Suppressor macrophage treated with lipopolysaccharide for 1 hour (primary cell): ENCODE results near the gene CCDC71L.
"Not testable (repeated sequence)": the region's sequence is repeated elsewhere in the genome, so short reads cannot be mapped to it uniquely, and the experiment has no call there.

Experiments used
- DNase-seq, 3 donors: peaks; one replicate each; pipeline ENCODE4 v3.0.0-alpha.2; 2020 to 2022

CCDC71L gene

GRCh38 chr7:106660862-106661720, at the start of gene CCDC71L:
Gene CCDC71L, minus strand, starts transcription at chr7:106661158. Its CDS starts 262 bp downstream, at chr7:106660896.
- DNase-seq: peak; percentile 93 to 96 (median 95)

GRCh38 chr7:106709604-106710003, 48.6 kb upstream of the CCDC71L start:
- DNase-seq: peak in 1 of 3 donors; percentile 17

- DNase-seq: peak in 1 of 3 donors; percentile 19
These were observed 43.3 kb upstream of the CCDC71L start for GRCh38 chr7:106704000-106704840.

- peak in 2 of 3 donors; percentile 31 to 36 for DNase-seq
These were observed 32.9 kb upstream of the CCDC71L start for GRCh38 chr7:106693677-106694353.

- DNase-seq: no peak
These were observed 31.6 kb upstream of the CCDC71L start for GRCh38 chr7:106692450-106693051.

- DNase-seq: not testable (repeated sequence)
These were observed 27.2 kb upstream of the CCDC71L start for GRCh38 chr7:106688161-106688560.

- DNase-seq: no peak
These were observed 23.0 kb upstream of the CCDC71L start for GRCh38 chr7:106683941-106684340.

- no peak for DNase-seq
These were observed 21.0 kb upstream of the CCDC71L start for GRCh38 chr7:106681815-106682495.

- DNase-seq: peak; percentile 78 to 86 (median 86)
These were observed 18.4 kb upstream of the CCDC71L start for GRCh38 chr7:106679153-106679931.

- no peak for DNase-seq
These were observed 17.8 kb upstream of the CCDC71L start for GRCh38 chr7:106678795-106679152.

- not testable (repeated sequence) for DNase-seq
These were observed 15.5 kb upstream of the CCDC71L start for GRCh38 chr7:106676506-106676905.

- not testable (repeated sequence) for DNase-seq
These were observed 12.7 kb upstream of the CCDC71L start for GRCh38 chr7:106673688-106674087.

- DNase-seq: not testable (repeated sequence)
These were observed 11.0 kb upstream of the CCDC71L start for GRCh38 chr7:106671930-106672329.

- no peak for DNase-seq
These were observed 10.2 kb upstream of the CCDC71L start for GRCh38 chr7:106671160-106671559.

- no peak for DNase-seq
These were observed 8.0 kb upstream of the CCDC71L start for GRCh38 chr7:106668861-106669524.

- DNase-seq: no peak
These were observed 5.4 kb upstream of the CCDC71L start for GRCh38 chr7:106666353-106666752.

- DNase-seq: no peak
These were observed 3.4 kb upstream of the CCDC71L start for GRCh38 chr7:106664343-106664742.

GRCh38 chr7:106659963-106660861, 746 bp downstream of the CCDC71L start:
- peak; percentile 87 to 95 (median 90) for DNase-seq

- DNase-seq: peak in 1 of 3 donors; percentile 25
These were observed 1.6 kb downstream of the CCDC71L start for GRCh38 chr7:106659166-106659962.
